ENCODE data around the gene ZSCAN26. TPM values are rescaled to one million over a fixed set of nuclear protein-coding genes. Genes with fewer than 3 reads are reported as not detected.
A peak's percentile ranks its signal among the peaks of the same experiment; 100 is the strongest.

ZSCAN26 gene
- total RNA-seq, 1 donor: 21.6 TPM

DNA sequence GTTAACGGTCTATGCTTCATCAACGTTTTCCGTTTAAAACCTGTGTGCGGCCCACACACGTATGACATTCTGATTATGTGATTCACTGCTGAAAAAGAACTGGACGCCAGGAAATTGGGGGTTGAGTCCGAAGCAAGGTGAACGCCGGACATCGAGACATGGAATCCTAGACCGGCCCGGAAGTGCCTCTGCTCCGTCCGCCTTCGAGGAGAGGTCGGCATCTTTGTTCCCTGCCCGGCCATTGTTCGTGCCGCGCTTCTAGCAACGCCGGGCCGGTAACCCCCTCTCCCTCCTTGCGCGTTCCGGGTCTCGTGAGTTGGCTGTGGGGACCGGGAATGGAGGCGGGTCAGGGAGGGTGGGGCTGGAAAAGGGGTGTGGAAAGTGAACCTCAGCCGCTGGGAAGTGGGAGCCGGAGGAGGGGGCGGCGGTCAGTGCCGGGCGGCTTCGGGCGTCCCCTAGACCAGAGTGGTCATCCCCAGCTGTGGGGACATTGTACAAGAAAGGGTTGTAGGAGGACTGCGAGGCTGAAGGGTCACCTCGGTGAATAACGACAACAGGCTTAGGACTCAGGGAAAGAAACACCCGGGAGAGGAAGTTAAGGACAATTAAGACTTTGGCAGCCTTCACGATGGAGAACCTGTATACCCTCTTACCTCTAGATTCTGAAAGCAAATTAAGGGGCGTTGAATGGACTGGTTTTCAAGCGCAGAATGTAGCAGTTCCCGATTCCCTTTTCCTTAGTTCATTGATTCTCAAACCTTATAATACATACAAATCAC is 41.7 kb upstream of the ZSCAN26 start, which contains the start of gene ZSCAN9:
Gene ZSCAN9 (plus strand): TSS at position 220 of the 779 bp plus-strand sequence. CDS start 1,810 bp downstream, outside the sequence.
- TF ChIP-seq, protein P1, sequence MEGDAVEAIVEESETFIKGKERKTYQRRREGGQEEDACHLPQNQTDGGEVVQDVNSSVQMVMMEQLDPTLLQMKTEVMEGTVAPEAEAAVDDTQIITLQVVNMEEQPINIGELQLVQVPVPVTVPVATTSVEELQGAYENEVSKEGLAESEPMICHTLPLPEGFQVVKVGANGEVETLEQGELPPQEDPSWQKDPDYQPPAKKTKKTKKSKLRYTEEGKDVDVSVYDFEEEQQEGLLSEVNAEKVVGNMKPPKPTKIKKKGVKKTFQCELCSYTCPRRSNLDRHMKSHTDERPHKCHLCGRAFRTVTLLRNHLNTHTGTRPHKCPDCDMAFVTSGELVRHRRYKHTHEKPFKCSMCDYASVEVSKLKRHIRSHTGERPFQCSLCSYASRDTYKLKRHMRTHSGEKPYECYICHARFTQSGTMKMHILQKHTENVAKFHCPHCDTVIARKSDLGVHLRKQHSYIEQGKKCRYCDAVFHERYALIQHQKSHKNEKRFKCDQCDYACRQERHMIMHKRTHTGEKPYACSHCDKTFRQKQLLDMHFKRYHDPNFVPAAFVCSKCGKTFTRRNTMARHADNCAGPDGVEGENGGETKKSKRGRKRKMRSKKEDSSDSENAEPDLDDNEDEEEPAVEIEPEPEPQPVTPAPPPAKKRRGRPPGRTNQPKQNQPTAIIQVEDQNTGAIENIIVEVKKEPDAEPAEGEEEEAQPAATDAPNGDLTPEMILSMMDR (IDR thresholded peaks at IDR 0.05; ENCODE audit: insufficient read depth, low read depth, low read length): no peak
- peak; percentile 76 for DNase-seq (ENCODE audit: low read depth)
- peak within 1 kb of the TSS; percentile 93 for H3K4me3 ChIP-seq (ENCODE audit: low read depth, low read length)

DNA sequence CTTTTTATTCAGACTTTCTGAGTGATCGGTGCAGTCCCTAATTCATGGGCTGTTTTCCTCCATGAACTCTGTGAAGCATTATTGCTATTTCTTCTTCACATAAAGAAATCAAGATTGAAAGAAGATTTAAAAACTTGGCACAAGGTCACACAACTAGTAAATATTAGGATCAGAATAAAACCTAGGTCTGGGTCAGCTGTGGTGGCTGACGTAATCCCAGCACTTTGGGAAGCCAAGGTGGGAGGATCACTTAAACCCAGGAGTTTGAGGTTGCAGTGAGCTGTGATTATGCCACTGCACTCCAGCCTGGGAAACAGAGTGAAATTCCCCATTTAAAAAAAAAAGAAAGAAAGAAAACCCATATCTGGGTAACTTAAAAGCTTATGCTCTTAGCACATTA is 40.5 kb upstream of the ZSCAN26 start:
- H3K4me3 ChIP-seq (ENCODE audit: low read depth, low read length): no peak overlapping the region
- TF ChIP-seq, protein P1 (IDR thresholded peaks at IDR 0.05; ENCODE audit: insufficient read depth, low read depth, low read length): no peak
- DNase-seq (ENCODE audit: low read depth): no peak

DNA sequence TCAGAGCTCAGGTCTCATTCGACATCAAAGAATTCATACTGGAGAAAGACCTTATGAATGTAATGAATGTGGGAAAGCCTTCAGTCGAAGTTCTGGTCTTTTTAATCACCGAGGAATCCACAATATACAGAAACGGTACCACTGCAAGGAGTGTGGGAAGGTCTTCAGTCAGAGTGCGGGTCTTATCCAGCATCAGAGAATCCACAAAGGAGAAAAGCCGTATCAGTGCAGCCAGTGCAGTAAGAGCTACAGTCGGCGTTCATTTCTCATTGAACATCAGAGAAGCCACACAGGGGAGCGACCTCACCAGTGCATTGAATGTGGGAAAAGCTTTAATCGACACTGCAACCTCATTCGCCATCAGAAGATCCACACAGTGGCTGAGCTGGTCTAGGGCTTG is 34.2 kb upstream of the ZSCAN26 start:
- DNase-seq (ENCODE audit: low read depth): no peak
- TF ChIP-seq, protein P1 (IDR thresholded peaks at IDR 0.05; ENCODE audit: insufficient read depth, low read depth, low read length): no peak

DNA sequence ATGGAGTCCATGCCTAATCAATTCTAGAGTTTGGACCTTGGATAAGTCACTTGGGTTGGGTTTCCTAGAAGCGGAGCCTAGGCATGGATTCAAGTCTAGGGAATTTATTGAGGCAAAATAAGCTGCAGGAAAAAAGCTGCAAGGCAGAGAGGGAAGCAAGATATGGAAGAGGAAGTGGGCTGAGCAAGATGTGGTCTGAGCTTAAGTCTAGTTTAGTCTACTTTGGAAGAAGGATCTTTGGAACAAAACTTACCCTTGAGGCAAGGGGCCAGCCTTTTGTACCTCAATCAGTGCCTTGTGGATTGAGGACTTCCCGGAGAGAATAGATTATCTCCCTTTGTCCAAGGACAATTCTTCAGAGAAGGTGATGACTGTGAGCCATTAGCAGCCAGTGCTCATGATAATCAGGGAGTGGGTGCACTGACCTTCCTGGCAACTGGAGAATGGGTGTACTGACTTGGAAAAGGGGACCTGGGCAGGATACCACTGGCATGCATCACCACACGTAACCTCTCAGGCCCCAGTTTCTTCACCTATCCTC is 31.0 kb upstream of the ZSCAN26 start:
- no peak overlapping the region for H3K4me3 ChIP-seq (ENCODE audit: low read depth, low read length)
- DNase-seq (ENCODE audit: low read depth): no peak
- TF ChIP-seq, protein P1 (IDR thresholded peaks at IDR 0.05; ENCODE audit: insufficient read depth, low read depth, low read length): no peak

More for the DNA sequence above, 34.2 kb upstream of the ZSCAN26 start:
- no peak overlapping the region for H3K4me3 ChIP-seq (ENCODE audit: low read depth, low read length)

DNA sequence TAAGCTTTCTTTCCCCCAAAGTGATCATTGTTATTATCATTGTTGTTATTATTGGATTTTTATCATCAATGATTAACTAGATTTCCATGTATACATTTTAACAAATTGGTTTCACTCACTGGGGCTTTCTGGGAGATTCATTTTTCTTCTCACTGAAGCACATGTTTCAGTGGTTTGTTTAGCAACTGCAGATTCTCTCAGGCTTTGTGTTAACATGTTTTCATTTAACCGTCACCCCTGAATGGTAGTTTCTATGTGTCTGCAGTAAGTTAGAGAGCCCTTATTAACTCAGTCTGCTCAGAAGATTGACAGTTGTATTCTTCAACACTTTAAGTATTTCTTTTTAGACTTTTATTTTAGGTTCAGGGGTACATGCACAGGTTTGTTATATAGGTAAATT is 27.3 kb upstream of the ZSCAN26 start:
- H3K4me3 ChIP-seq (ENCODE audit: low read depth, low read length): no peak overlapping the region
- no peak for DNase-seq (ENCODE audit: low read depth)
- TF ChIP-seq, protein P1 (IDR thresholded peaks at IDR 0.05; ENCODE audit: insufficient read depth, low read depth, low read length): no peak

DNA sequence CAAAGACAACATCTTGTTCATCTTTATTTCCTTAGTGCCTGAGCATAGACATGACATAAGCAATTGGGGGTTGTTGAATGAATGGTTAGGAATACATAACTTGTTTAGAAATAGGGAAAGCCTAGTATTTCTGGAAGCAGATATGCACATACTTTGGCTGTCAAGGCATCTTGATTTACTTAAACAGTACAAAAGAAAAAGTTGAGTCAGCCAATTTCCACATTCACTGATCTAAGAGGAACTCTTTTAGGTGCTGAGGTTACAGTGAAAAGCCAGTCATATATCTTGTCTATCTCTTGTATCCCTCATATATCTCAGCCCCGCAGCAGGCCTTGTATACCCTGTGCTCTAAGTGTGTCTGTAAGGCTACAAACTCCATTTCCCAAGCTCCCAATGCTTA is 26.5 kb upstream of the ZSCAN26 start:
- TF ChIP-seq, protein P1 (IDR thresholded peaks at IDR 0.05; ENCODE audit: insufficient read depth, low read depth, low read length): no peak
- no peak for DNase-seq (ENCODE audit: low read depth)
- no peak overlapping the region for H3K4me3 ChIP-seq (ENCODE audit: low read depth, low read length)
